NCI-H446 treated with DMSO at 0.1 percent for 48 hours (cell line): ENCODE results near the gene NANOS1.
"Not testable (repeated sequence)": the region's sequence is repeated elsewhere in the genome, so short reads cannot be mapped to it uniquely, and the experiment has no call there.

Experiments used
- DNase-seq: peaks from one replicate; lab custom pipeline; 2025; lab: John Stamatoyannopoulos, UW

Gene NANOS1

DNA sequence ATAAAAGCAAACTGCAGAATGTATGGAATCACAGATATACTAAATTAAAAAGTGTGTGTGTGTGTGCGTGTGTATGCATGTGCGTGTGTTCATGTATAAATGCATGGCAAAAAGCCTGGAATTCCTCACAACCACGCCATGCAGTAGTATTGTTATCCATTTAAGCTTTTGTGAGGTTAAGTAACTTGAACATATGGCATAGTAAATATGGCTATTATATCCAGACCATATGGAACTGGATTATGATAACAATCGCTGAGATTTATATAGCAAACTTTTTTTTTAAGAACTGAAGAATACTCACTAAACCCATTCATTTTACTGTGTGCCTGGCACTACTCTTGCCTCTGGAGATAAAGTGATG is 22.3 kb upstream of the NANOS1 start:
- DNase-seq = peak; percentile 16

DNA sequence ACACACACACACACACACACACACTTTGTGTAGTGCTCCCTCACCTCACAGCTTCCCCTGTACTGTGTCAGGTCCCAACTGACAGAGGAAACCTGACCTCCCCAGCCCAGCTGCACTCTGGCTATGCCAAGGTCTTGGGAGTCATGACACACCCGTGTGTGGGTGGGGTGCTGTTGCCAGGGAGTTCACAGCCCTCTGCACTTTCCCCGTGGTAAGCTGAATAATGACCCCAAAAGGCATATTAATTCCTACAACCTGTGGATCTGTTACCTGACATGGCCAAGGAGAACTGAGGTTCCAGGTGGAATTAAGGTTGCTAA is 8.9 kb upstream of the NANOS1 start:
- DNase-seq = no peak

DNA sequence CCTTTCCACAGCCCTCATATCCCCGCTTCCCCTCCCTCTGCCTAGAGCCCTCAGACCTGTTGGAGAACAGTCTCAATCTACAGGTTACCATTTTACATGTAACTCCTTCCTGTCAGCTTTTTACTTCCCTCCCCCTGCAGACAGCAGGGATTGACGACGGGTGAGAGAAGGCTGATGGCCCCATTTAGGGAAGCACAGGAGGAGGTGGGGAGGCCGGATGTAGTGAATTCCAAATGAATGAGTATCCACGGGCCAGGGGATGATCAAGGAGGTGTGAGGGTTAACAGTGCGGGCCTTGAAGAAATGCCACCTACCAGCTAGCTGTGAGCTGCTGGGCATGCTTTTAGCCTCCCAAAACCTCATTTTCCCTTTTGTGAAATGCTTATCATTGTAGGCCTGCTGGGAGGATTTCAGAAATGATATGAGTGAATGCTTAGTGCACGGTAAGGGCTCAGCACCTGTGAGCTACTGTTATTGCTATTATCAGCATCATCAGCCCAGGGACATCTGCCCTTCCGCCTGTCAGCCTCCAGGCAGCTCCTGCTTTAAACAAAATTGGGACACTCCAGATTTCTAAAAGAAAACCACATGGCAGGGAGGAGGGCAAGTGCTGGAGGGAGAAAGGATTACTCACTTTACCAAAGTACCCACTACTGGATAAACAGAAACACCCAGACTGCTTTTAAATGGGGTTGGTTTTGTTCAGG is 6.5 kb upstream of the NANOS1 start:
- no peak for DNase-seq

DNA sequence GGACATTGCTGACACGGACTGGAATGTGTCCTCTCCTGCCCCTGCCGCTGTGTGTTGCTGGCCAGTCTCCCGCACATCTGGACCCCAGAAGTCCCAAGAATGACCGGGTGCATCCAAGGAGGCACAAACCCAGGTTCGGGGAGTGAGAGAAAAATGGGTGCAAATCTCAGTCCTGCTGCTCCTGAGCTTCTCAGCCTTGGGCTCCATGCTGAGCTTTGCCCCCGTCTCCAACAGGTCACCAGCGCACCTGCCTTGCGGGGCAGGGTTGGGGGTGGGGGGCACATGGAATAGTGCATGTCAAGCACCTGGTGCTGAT is 6.0 kb upstream of the NANOS1 start:
- DNase-seq = no peak

DNA sequence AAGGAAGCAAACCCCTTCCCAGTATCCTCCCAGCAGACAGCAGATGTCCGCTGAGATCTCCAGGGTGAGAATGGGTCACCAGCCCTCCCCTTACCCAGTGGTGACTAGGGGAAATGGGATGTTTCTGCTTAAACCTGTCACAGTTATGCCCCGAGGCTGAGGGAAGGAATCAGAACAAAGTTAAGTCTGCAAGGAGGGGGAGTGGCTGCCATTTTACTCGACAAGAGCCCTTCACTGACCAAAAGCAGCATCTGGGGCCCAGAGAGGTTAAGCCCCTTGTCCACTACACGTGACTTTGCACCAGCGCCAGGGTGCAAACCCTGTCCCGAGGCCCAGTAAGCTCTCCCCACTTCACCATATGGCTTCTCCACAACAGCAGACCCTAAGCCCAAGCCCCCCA is 4.6 kb upstream of the NANOS1 start:
- no peak for DNase-seq

DNA sequence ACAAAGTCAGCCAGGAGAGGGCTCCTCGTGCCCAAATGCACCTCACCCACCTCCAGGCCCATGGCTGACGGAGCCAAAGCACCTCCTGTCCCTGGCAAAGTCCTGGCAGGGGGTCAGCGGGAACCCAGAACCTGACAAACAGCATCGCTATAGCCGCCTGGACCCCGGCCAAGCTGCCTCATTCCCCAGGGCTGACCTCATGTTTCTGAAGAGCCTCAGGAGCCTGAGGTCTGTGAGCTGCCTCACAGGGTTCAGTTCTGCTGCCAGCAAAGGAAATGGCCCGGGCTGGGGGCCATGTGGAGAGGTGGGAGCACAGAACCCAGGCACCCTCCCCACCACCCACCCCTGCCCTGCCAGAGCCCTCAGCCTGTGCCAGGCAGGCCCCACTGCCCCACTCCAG is 4.2 kb upstream of the NANOS1 start:
- peak; percentile 59 for DNase-seq

DNA sequence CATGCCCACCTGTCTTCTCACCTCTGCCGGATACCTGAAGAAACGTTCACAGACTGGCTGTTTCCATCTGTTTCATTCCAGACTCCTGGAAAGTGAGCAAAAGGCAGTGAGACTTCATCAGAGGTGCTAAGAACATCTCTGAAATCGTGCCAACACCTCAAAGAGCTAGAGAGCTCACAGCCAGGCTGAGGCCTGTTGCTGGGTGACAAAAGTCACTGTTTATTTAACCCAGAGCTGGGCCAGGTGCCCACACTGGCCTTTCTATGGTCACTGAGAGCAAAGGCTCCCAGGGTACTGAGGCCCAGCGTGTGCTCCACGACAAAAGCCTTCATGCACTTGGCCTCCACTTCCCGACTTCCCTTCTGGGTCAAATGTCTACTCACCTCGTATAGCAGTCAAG is 3.7 kb upstream of the NANOS1 start:
- no peak for DNase-seq

DNA sequence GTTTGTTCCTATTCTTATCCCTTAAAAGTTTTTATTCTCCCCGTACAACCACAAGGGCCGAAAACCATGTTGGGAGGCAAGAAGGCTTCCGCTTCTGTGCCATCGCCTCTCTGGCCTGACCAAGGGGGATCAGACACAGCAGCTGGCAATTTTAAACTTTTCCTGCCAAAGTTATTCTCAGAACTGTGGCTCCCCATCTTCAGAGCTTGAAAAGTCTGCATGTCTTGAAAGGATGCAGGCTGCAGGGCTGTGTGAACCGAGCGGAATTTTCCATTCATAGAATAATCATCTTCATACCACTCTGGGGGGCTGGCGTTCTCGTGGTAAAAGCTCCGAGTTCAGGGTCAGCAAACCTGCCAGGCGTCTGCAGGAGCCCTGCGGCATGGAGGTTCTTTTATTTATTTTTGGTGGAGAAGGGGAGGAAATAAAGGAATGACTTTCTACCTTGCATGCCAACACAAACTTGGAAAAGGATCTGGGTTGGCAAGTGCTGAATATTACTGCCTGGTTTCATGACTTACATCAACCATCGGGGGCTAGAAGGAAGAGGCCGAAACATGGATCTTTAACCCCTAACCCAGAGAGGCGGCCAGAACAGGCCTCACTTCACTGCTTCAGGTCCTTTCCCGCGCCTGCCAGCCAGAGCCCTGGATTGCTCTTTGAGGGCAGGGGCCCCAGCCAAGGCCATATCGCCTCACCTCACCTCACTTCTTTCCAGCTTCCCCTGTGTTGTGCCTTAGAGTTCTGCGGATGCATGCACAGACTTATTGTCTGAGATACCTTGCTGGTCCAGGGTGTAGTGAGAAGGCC is 3.0 kb upstream of the NANOS1 start:
- DNase-seq = peak; percentile 10

DNA sequence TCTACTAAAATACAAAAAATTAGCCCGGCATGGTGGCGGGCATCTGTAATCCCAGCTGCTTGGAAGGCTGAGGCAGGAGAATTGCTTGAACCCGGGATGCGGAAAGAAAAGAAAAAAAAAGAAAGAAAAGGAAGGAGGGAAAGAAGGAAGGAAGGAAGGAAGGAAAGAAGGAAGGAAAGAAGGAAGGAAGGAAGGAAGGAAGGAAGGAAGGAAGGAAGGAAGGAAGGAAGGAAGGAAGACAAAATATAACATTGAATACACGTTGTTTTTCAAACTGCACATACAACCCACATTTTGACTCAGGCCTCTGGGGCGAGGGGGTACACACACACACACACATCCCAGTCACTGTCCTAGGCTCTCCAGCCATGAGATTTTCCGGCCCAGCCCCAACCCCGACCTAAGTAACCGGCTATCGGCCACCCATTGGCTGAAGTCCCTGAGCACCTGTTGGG is 1.0 kb upstream of the NANOS1 start:
- DNase-seq = not testable (repeated sequence)

DNA sequence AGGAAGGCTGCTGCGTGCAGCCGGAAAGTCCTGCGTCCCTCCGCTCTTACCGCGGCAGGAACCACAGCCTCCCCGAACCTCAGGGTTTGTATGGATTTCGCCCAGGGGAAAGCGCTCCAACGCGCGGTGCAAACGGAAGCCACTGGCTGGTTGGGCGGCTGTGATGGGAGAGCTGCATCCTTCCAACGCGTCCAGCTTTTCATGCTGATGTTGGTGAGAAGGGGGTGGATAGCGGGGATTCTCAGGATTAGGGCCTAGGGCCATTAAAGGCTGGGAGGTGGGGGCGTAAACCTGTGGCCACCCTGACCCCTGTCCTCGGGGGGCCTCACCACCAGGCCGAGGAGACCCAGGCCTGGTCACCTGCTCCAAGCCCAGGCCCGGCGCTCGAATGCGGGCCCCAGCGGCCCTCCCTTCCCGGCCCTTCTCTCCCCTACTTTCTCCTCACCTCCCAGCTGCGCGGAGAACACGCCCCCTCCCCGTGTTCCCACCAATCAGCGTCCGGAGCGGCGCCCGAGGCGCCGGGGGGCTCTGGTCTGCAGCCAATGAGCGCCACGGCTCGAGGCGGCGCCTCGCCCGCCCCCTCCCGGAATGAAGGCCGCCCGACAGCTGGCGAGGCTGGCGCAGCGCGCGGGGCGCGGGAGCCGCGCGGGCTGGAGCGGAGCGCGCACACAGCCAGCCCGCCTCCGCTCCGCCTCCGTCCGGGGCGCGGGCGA is 458 bp upstream of the NANOS1 start:
- peak; percentile 50 for DNase-seq

DNA sequence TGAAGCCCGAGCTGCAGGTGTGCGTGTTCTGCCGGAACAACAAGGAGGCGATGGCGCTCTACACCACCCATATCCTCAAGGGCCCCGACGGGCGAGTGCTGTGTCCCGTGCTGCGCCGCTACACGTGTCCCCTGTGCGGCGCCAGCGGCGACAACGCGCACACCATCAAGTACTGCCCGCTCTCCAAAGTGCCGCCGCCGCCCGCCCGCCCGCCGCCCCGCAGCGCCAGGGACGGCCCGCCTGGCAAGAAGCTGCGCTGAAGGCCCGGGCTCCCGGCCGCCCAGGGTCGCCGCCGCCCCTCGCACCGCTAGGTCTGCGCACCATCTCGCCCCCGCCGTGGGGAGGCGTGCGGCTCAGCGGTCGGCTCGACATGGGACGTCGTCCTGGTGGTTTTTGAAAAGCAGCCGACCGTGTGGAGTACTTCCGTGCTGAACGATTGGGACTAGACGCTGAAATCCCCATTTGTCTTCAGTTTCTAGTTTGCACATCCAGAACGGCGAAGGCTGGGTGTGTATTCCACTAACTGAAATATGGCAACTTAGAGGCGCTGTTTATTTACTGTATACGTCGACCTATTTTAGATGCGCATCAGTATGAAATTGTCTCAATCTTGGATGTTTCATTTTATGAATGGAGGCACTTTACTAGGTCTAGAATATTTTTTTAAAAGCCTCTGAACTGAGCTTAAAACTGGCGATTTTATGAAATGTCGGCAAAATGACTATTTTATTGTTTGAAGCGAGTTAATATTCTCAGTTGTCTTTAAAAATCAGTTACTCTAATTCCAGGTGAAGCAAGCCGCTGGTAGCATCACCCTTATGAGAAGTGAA is 1.1 kb downstream of the NANOS1 start:
- no peak for DNase-seq

DNA sequence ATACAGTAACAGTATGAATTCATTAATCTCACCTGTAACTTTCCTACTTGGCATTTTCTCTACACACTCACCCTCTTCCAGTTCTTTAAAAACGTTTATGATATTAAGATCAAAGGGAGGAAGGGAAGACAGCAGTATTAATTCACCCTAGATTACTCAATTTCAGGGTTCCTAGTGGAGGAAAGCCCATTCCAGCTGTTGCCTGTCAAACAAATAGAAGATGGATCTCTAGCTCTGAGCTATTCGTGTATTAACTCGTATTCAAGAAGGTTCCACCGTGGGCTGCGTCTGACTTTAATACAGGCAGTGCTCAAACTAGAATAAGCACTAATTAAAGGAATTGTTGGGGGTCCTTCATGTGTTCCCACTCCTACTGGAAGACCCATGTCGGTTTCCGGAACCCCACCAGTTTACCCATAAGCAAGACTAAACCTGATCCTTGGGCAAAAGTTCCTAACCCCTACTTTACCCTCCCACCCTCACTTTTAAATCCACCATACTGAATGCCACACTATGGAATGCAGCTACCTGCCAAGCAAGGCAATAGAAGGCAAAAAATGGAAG is 2.1 kb downstream of the NANOS1 start:
- no peak for DNase-seq

DNA sequence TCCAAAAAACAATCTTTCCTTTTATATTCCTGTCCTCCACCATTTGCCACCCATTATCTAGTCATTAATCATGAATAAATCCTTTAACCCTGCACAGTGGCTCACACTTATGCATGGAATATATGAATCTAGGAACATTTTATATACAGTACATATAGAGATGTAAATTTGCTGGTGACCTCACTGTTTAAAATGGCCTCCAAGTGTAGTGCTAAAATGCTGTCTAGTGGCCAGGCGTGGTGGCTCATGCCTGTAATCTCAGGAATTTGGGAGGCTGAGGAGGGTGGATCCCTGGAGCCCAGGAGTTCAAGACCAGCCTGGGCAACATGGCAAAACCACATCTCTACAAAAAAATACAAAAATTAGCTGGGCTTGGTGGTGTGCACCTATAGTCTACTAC is 9.6 kb downstream of the NANOS1 start:
- DNase-seq = no peak

DNA sequence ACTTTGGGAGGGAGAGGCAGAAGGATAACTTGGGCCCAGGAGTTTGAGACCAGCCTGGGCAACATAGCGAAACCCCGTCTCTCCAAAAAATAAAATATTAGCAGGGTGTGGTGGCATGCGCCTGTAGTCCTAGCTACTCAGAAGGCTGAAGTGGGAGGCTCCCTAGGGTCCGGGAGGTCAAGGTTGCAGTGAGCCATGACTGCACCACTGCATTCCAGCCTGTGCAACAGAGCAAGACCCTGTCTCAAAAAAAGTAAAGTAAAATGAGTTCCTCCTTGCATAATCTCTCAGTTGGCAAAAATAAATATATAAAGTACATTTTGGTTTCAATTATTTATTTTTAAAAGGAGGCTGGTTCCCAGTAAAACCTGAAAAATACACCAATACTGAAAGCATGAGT is 11.8 kb downstream of the NANOS1 start:
- DNase-seq = no peak

DNA sequence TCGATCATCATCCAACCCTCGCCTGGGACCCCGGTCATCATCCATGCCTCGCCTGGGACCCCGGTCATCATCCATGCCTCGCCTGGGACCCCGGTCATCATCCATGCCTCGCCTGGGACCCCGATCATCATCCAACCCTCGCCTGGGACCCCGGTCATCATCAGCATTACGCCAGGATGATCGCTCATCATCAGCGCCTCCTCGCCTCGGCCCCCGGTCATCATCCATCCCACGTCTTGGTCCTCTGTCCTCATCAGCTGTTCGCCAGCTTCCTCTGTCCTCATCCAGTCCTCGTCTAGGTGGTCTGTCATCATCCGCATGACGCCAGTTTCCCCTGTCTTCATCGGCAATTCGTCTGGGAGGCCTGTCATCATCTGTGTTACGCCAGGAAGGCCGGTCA is 12.7 kb downstream of the NANOS1 start:
- no peak for DNase-seq

DNA sequence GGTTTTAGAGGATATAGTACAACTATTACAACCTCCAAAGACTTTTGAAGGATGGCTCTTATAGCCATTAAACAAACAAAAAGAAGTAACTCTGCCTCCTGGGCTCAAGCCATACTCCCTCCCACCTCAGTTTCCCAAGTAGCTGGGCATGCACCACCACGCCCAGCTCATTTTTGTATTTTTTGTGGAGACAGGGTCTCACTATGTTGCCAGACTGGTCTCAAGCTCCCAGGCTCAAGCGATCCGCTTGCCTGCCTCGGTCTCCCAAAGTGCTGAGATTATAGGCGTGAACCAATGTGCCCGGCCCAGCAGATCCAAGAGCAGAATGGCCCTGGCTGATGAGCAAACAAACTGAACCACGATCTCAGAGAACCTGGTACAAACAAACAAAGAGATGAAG is 16.0 kb downstream of the NANOS1 start:
- no peak for DNase-seq

DNA sequence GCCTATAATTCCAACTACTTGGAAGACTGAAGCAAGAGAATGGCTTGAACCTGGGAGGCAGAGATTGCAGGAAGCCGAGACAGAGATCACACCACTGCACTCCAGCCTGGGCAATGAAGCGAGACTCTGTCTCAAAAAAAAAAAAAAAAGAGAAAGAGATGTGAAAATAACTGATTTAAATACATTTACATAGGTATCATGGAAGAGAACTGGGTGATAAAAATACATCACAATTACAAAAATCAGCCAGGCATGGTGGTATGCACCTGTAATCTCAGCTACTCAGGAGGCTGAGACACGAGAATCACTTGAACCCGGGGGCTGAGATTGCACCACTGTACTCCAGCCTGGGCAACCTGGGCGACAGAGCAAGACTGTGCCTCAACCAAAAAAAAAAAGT is 19.8 kb downstream of the NANOS1 start:
- no peak for DNase-seq

DNA sequence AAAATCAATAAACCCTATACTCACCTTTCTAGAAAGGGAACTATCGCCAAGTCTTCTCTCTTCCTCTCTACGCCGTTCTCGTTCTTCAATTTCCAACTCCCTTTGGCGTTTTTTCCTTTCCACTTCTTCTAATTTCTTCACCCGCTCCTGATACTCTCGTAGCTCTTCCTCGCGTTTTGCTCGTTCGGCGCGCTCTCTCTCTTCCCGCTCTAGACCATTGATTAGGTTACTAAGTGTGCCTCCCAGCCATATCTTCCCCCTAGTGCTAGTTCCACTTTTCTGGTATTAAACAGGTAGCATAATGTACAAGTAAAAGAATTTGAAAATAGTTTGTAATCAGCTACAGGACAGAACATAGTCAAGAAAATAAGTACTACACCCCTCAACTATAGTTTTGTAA is 20.3 kb downstream of the NANOS1 start:
- DNase-seq = no peak

DNA sequence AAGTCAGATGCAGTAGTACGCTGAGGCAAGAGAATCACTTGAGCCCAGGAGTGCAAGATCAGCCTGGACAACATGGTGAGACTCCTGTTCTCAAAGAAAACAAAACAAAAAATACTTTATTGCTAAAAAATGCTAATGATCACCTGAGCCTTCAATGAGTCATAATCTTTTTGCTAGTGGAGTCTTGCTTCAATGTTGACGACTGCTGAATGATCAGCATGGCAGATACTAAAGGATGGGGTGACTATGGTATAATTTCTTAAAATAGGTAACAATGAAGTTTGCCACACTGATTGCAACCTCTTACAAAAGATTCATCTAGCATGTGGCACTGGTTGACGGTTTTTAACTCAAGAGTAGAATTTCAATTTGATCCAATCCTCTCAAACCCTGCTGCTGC is 22.3 kb downstream of the NANOS1 start:
- no peak for DNase-seq

DNA sequence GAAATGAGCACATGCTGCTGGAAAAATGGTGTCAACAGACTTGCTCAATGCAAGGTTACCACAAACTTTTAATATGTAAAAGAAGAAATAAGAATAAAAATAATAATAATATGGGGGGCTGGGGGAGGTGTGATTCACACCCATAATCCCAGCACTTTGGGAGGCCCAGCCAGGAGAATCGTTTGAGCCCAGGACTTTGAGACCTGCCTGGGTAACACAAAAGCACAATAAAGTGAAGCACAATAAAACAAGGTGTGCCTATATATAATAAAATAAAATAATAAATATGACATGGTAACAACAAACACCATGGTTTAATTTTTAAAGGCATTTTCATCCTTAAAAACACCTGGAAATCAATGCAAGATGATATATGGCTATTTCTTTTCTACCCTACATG is 26.0 kb downstream of the NANOS1 start:
- DNase-seq = no peak

DNA sequence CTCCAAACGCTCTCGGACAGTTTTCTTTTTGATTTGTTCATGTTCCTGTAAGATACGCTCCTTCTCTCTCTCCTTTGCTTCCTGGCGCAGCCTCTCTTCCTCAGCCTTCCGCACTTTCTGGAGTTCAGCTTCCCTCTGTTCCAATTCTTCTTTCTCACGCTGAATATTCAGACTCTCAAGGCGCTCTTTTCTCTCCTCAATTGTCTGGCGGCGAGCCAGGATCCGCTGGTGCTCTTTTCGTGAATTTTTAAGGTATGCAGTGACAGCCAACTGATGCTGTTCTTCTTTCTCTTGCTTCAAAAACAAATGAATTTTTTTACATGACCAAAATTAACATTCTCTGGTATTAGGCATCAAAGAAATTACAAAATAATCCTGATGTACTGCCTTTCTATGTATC is 28.5 kb downstream of the NANOS1 start:
- no peak for DNase-seq

DNA sequence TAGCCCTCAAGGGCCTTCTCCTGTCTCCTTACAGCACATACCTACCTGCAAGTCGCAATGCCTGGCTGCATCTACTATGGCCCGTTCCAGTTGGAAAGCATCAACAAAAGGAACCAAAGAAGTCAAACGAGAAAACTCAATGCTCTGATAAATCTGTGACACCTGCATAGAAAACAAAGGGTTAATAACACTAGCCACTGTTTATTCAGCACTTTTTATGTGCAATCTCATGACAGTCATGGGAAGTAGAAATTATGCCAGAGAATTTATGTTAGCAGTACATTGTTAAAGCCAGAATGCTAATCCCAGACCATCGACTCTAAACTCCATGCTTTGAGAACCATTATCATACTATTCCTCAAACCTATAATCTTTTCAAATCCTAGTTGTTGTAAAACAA is 30.0 kb downstream of the NANOS1 start:
- DNase-seq = no peak
